HG03558 (cell line): ENCODE measurements around the gene TEX50.
"Not testable (repeated sequence)": the region's sequence is repeated elsewhere in the genome, so short reads cannot be mapped to it uniquely, and the experiment has no call there.

ENCODE experiments used
- ATAC-seq: cut with Tn5 transposase; IDR thresholded peaks from one replicate; pipeline ENCODE4 v1.9.1; 2021; ENCODE audit warnings: moderate number of reproducible peaks; ENCODE audit not compliant: unreplicated experiment; ENCODE audit errors: extremely low read depth

Gene TEX50, protein sequence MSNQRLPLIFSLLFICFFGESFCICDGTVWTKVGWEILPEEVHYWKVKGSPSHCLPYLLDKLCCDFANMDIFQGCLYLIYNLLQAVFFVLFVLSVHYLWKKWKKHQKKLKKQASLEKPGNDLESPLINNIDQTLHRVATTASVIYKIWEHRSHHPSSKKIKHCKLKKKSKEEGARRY

DNA sequence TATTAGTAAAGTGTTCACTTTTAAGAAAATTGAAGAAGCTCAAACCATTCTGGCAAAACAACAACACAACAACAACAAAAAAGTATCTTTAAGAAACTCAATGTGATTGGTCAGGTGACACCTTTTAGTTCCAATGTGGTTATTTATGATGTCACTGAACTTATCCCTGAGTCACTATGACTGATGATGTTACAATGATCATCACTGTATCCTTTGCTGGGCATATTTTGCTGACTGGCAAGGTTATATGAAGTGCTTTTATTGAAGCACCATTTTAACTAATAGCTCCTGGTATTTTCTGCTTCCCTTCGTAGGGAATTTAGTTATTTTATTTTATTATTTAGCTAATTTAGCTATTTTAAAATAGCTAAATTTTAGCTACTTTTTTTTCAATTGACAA lies at the start of gene TEX50:
Gene TEX50, plus strand, starts transcription at position 223 of the 400 bp plus-strand sequence. CDS start 184 bp downstream, outside the sequence.
- ATAC-seq, result no peak

DNA sequence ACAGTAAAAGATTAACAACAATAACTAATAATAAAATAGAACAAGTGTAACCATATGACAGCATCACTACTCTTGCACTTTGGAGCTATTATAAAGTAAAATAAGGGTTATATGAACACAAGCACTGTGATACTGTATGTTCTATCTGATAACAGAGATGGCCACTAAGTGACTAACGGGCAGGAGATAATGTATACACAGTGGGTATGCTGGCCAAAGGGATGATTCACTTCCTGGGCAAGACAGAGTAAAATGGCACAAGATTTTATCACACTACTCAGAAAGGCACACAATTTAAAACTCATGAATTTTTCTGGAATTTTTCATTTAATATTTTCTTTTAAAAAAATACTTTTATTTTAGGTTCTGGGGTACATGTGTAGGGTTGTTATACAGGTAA lies 44.6 kb upstream of the TEX50 start:
- ATAC-seq, result no peak

DNA sequence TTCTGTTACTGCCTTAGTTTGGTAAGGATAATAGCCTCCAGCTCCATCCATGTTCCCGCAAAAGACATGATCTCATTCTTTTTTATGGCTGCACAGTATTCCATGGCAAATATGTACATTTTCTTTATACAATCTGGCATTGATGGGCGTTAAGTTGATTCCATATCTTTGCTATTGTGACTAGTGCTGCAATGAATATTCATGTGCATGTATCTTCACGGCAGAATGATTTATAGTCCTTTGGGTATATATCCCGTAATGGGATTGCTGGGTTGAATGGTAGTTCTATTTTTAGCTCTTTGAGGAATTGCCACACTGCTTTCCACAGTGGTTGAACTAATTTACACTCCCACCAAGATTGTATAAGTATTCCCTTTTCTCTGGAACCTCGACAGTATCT lies 44.0 kb upstream of the TEX50 start:
- not testable (repeated sequence) for ATAC-seq

DNA sequence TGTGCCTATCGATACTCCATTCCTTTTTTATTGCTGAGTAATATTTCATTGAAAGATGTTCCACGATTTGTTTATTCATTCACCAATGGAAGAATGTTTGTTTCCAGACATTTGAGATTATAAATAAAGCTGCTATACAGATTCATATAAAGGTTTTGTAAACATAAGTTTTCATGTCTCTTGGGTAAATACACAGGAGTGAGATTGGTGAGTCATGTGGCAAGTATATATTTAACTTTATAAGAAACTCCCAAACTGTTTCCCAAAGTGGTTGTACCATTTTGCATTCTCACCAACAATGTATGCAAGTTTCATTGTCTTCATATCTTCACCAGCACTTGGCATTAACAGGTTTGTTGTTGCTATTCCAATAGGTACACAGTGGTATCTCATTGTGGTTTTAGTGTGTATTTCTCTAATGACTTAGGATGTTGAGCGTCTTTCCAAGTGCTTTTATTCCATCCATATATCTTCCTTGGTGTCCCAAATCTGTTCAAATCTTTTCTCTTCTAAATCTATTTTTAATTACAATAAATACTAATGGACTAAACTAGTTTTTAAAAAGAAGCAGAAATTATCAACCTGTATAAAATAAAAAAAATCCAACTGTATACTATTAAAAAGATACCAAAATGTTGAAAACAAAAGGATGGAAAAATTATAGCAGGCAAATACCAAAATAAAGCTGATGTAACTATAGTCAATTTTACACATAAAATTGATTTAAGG lies 38.9 kb upstream of the TEX50 start:
- no peak for ATAC-seq

DNA sequence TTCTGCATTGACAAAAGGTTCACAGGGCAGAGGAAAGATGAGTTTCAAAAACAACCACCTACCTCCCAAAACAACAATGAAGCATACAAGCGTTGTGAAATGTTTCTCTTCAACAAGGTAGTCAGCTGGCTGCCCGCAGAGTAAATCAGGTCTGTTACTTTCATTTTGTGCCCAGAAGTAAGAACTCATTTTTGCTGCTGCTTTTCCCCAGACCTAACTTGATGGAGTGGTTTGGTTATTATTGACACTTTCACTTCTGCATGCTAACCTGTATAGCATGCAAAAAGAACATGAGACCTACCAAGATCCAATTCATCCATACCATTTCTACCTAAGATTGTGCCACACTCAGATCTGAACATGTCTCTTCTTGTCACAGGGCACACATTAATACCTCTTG lies 33.5 kb upstream of the TEX50 start:
- no peak for ATAC-seq

DNA sequence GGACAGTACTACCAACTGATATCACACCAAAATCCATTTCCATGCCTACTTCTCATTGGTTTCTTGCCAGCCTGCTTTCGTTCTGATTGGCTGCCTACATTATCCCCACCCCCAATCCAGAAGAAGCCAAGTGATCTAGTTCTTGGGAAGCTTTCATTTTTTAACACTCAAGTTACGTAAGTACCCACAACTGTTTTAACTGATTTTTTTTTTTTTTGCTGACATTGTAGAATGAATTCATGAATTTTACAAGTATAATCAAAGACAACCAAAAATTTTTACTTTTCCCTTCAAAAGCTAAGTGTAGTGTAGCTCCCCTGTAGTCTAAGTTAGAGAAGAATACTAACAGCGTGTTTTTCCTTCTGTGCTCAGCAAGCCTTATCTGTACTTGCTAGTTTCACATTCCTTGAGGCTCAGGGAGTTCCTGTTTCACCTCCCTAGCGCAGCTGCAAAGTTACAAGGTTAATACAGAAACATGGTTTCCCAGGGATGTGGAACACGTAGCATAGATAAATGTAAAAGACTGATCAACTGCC lies 32.0 kb upstream of the TEX50 start, which contains the start of gene SLC9C2:
Gene SLC9C2, minus strand, starts transcription at position 17 of the 536 bp plus-strand sequence. CDS start 1,296 bp downstream, outside the sequence.
- no peak for ATAC-seq

DNA sequence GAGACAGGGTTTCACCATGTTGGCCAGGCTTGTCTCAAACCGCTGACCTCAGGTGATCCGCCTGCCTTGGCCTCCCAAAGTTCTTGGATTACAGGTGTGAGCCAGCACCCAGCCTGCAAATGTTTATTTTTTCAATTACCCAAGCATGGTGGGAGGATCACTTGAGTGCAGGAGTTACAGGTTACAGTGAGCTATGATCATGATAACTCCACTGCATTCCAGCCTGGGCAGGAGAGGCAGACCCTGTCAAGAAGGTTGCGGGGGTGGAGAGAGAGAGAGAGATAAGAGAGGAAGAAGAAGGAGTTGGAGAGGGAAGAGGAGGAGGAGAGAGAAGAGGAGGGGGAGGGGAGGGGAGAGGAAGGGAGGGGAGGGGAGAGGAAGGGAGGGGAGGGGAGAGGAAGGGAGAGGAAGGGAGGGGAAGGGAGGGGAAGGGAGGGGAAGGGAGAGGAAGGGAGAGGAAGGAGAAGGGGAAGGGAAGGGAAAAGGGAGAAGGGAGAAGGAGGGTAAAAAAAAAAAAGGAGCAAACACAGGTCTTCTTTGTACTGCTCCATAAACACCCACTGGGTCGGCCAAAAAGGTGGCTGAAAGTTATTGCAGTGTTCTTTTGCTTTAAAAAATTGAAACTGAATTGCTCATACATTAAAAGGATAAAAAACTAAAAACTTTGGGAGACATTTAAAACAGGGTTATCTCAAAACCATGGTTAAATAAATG lies 26.5 kb upstream of the TEX50 start:
- ATAC-seq, result no peak

DNA sequence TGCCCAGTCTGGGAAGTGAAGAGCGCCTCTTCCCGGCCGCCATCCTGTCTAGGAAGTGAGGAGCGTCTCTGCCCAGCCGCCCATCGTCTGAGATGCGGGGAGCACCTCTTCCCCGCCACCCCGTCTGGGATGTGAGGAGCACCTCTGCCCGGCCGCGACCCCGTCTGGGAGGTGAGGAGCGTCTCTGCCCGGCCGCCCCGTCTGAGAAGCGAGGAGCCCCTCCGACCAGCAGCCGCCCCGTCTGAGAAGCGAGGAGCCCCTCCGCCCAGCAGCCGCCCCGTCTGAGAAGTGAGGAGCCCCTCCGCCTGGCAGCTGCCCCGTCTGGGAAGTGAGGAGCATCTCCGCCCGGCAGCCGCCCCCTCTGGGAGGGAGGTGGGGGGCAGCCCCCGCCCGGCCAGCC lies 22.1 kb upstream of the TEX50 start:
- ATAC-seq, result not testable (repeated sequence)

DNA sequence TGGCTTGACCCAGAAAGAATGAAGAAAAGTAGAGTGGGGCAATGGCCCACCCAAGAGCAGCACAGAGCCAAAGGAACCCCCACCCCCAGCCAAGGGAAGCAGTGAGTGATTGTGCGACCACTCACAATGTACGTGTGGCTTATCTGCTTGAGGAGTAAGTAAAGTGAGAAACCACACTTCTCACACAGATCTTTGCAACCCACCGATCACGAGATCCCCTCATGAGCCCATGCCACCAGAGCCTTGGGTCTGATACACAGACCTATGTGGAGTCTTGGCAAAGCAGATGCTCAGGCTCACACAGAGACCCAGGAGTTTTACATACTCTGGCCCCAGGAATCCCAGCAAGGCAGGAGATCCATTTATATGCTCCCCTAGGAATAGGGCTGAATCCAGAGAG lies 18.3 kb upstream of the TEX50 start:
- ATAC-seq, result no peak

DNA sequence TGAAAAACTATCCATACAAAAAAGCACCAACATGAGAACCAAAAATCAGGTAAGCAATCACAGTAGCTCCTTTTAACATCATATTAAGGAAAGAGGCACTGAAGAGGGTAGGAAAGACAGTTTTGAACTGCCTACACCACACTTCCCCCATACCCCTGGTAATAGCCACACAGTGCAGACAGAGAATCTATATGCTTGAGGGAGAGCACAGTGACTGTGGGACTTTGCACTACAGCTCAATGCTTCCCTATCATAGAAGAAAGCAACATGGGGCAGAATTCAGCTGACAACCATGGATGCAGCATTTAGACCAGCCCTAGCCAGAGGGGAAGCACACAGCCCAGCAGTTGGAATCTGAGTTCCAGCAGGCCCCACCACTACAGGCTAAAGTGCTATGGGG lies 7.9 kb upstream of the TEX50 start:
- ATAC-seq, result no peak

DNA sequence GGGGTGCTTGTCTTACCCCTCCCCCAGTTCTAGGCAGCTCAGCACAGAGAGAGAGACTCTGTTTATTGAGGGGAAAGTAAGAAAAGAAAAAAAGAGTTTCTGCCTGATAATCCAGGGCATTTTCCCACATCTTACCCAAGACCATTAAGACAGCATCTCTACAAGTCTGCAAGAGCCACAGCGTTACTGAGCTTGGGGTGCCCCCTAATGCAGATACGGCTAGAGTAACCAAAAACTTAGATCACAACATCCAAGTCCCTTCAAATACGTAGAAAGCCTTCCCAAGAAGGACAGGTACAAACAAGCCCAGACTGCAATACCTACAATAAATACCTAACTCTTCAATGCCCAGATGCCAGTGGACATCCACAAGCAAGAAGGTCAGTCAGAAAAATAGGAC lies 6.2 kb upstream of the TEX50 start:
- no peak for ATAC-seq

DNA sequence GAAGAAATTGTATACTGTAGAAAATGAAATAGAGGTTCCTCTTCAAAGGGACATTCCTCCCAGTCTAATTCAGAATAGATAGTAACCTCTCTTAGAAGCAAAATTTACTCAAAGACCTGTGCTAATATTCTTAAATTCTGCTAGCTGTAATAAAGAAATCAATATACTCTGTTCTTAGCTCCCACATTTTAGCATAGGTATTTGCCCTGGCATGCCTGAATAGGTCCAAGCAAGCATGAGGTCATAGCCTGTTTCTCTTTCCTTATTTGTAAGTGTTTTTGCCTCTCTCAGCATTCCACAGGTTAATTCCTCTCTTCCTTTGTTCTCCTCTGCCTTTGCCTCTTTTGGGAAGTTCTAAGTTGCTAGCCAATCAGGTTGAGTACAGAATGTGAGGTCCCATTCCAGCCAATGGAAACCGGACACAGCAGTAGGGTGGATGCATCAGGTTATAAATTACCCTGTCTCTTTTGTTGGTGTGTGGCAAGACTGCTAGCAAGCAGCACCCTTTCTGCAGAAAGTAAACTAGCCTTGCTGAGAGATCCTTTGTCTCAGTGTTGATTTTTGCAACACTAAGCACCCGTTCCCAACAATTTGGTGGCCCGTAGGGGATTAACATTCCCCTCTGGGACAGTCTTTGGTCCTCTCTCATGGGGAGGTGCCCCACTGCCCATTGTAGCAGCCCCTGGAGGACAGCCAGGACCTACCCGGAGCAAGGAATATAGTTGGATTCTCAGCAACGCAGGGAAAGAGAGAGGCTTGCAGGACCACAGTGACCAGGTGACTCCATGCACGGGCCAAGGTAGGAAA lies 2.3 kb downstream of the TEX50 start:
- not testable (repeated sequence) for ATAC-seq

DNA sequence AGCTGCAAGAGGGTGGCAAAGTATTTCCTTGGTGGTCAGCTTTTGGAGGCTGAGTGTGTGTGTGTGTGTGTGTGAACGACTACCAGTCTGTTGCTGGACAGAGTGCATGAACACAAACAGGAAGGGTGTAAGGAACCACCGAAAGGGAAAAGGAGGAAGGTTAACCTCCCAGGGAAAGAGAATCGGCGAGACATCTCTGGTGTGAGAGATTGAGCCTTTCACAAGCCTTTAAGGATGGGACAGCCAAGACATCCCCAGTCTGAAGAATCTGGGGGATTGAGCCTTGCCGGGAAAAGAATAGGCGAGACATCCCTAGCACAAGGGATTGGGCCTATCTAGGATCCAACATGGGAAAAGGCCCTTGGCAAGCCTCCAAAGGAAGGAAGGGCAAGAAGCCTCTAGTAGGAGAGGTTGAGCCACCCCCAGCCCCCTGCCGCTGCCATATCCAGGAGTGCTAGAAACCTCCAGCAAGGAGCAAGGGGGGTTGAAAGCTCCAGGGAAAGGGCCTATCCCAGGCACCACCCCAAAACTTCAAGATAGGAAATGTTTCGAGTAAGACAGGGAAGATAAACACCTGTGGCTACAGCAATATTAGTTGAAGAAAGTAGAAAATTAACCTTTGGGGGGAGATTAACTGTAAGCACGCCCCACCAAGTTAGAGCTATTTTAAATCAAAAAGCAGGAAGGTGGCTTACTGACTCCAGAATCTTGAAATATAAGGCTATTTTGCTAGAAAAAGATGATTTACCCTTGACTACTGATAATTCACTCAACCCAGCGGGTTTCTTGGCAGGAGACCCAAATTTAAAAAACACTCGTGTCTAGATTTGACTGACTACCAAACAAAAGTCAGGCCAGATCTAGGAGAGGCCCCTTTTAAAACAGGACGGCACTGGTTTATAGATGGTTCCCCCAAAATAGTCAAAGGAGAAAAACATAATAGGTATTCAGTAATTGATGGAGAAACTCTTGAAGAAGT lies 3.2 kb downstream of the TEX50 start:
- no peak for ATAC-seq

DNA sequence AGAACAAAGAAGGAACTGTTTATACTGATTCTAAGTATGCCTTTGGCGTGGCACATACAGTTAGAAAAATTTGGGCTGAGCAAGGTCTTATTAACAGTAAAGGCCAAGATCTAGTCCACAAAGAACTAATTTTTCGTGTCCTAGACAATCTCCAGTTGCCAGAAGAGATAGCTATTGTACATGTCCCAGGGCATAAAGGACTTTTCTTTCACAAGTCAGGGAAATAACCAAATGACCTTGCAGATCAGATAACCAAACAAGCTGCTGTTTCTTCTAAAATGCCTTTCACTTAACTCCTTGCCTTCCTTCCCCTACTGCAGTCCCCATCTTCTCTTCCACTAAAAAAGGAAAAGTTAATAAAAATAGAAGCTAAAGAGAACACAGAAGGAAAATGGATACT lies 4.0 kb downstream of the TEX50 start:
- no peak for ATAC-seq

DNA sequence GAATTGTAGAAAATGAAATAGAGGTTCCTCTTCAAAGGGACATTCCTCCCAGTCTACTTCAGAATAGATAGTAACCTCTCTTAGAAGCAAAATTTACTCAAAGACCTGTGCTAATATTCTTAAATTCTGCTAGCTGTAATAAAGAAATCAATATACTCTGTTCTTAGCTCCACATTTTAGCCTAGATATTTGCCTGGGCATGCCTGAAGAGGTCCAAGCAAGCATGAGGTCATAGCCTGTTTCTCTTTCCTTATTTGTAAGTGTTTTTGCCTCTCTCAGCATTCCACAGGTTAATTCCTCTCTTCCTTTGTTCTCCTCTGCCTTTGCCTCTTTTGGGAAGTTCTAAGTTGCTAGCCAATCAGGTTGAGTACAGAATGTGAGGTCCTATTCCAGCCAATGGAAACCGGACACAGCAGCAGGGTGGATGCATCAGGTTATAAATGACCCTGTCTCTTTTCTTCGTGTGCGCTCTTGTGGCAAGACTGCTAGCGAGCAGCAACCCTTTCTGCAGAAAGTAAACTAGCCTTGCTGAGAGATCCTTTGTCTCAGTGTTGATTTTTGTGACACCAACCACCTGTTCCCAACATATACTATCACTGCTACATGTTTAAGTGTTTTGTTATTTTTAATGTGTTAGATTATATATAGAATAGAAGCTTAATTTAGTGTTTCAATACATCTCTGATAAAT lies 7.5 kb downstream of the TEX50 start:
- ATAC-seq, result not testable (repeated sequence)

DNA sequence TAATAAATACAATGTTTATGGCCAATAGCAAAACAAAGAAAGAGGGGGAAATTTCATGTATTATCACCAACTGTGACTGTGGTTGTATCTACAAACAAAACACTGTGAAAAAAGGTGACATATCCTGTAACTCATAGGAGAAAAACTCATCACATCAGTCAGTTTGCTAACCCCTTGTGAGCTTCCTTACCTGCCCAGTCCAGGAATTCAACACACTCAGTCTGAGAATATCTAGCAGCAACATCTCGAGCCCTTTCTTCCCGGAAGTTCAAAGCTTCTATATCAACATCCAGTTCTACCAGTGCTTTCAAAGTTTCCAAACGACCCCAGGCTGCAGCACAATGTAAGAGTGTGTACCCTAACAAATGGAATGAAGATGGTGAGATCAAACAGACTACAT lies 11.5 kb downstream of the TEX50 start:
- ATAC-seq, result no peak

DNA sequence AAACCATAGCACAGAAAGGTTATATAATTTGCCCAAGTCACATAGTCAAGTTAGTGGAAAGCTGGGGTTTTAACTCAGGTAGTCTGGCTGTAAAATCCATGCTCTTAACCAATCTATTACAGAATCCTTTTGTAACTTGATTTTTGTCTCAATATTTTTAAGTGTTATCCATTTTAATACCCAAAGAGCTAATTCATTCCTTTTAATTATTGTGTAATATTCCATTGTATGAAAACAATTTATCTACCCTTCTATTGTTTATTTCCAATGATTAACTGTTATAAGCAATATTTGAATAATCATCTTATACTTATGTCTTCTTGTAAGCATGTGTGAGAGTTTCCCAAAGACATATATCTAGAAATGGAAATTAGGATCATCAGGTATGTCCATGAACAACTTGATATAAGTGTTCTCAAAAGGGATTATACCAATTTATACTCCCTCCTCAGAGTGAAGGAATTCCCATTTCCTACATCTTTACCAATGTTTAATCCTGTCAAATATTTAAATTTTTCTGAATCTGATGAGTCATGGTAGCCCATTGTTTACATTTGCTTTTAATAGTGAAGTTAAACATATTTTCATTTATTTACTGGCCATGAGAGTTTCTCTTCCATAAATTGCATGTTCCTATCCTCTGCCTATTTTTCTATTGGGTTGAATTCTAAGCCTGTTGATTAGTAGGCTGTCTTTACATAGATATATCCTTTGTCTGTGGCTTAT lies 13.9 kb downstream of the TEX50 start:
- ATAC-seq, result no peak

DNA sequence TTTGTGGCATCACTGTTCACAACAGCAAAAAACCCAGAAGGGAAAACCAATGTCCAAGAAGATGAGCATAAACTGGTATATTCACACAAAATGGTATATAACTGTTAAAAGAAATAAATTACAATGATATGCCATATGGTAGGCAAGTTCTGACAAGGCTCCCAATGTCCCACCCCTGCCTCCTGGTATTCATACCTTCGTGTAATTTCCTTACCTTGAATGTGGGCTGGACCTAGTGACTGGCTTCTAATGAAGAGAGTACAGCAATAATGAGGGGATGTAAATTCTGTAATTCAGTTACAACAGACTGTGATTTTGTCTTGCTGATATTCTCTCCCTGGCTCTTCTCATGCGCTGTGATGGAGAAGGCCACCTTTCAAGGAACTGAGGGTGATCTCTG lies 25.2 kb downstream of the TEX50 start:
- ATAC-seq, result no peak
